Hippocampal formation (tissue), 2 donors: ENCODE measurements around the gene MORF4L1.
"Not testable (repeated sequence)": the region's sequence is repeated elsewhere in the genome, so short reads cannot be mapped to it uniquely, and the experiment has no call there.

ENCODE experiments used
- DNase-seq, 2 donors: peaks; one replicate each; lab custom pipeline; 2025; lab: John Stamatoyannopoulos, UW

MORF4L1 gene

DNA sequence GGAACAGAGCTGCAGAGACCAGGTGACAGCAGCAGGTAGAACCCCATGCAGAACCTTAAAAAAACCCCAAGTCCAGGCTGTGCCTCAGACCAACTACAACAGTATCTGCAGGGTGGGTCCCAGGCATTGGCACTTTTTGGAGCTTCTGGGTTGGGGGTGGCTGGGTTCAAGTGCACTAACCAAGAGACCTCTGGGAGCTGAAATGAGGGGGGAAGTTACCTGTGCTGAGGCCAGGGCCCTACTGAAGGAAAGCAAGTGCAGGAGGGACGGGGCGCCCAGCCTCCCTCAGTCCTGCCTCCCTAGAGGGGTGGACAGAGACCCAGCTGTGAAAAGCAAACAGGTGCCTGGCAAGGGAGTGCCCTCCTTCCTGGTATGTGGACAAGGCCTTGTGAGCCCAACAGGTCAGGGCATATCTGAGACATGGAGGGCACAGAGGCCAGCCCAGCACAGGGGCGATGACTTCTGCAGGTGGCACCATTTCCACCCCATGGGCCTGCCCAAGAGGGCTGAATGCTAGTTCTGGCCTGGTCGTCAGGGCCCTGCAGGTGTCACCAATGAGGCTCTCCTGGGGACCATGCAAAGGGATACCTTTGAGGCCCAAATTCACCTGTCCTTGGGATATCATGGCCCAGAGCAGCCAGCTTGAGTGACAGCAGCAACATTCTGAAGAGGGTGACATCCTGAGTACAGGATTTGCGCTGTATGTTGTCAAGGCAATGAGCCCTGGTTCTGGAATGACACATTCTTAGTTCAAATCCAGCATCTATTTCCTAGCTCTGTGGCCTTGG, 53.5 kb downstream of the MORF4L1 start:
- DNase-seq = no peak

DNA sequence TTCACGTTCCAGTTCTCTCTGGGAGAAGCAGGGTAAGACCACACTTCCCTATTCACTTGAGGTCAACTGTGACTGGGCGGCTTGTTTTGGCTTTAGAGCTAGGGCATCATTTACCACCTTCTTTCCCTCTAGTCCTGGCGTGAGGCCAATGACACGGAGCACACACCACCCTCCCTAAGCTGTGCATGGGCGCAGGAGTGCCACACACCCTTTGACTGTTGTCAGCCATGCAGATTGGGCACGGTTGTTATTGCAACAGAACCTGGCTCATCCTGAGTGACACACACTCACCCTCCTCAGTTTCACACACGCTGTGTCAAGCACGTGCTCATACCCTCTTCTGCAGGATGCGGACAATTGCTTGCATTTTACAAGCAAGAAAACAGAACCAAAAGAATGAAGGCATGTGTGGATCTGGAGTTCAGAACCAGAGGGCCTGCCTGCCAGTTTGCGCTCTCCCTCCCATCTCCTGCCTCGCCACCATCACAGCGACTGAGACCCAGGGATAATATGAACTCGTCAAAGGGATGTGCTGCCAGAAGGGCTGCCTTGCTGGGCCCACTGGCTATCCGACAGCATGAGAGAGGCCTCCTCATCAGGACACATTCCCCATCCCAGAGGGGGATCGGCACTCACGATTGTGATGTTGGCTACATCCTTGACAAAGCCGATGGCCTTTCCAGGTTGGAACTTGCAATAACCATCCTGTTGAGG, 54.5 kb downstream of the MORF4L1 start:
- no peak for DNase-seq

DNA sequence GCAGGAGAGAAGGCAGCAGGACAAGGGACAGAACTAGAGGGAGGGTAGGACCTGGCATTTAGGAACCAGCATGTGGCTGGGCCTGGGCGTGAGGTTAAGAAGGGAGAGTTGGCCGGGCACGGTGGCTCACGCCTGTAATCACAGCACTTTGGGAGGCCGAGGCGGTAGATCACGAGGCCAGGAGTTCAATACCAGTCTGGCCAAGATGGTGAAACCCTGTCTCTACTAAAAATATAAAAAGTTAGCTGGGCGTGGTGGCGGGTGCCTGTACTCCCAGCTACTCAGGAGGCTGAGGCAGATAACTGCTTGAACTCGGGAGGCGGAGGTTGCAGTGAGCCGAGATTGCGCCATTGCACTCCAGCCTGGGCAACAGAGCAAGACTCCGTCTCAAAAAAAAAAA, 55.5 kb downstream of the MORF4L1 start:
- DNase-seq = not testable (repeated sequence)

DNA sequence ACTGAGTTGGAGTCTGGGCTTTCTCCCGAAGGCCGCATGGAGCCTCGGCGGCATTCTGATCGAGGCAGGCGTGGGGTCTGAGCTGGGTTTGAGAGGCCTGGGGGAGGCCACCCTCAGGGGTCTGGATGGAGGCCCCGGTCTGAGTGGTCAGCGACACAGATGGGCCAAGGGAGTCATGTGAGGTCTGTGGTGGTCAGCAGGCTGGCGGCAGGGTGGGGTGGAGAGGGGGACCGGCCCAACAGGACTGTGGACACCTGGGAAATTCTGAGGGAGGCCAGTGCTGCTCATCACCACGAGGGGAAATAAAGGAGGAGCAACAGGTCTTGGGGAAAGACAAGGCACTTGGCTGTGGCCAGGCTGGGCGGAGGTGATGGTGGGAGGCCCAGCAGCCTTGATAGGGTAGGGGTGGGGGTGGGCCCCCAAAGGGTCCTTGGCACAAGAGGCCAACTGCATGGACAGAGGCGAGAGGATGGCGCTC, 56.0 kb downstream of the MORF4L1 start:
- no peak for DNase-seq

DNA sequence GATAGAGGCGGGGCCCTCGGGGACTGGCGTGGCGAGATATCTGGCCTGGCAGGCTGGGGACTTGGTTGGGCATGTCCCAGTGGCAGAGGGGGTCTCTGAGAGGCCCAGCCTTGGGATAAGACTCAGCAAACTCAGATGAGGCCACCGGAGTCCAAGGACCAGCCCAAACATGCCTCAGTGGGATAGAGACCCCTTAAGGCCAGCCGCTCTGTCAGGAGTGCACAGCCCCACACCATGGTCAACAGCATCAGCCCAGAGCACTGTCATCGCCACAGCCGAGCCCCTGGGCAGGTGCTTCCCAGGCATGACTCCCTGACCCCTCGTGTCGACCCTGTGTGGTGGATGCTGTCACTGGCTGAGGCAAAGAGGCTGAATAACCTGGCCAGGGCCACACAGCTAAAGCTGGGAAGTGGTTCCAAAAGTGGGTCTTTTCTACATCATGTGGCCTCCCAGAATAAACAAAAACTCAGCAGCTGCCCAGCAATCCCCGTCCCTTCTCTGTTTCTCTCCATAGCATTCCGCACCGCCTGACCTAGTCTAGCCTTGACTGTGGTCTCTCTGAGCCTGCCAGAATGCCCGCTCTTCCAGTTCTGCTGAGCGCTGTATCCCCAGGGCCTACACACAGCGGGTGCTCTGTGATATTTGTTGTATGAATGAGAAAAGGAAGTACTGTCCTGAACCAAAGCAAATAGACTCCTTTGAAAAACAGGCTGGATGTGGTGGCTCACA, 57.0 kb downstream of the MORF4L1 start:
- no peak for DNase-seq

DNA sequence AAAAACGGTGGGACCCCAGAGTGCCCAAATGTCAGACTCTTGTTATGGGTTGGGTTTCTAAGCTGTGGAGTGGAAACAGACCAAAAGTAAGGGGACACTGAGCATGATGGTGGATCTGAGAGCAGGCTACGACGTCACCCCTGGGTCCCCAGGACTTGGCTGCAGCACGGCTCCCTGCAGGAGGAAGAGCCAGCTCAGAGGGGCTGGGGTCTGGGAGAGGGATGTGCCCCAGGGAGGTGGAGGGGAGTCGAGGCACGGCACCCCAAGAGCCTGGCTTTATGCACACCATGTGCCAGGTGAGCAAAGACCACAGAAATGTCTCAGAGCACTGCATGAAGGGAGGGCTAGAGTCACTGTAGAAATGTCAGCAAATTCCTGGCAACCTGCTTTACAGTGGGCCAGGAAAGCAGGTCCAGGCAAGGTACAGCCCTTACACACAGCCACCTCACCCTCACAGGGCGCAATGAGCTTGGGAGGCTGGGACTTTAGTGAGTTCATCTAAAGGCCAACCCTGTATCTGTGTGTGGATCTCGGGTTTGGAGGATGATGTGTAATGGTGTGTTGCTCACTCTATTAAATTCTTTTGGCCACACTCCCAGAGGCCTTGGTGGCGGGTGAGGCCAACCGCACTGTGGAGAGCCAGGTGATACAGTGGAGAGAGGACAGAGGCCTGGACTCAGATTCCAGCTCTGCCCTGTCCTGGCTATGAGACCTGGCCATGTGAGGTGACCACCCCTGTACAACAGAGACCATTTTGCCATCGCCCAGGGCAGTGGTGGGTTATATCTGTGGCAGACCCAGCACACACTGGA, 58.1 kb downstream of the MORF4L1 start:
- DNase-seq = no peak

DNA sequence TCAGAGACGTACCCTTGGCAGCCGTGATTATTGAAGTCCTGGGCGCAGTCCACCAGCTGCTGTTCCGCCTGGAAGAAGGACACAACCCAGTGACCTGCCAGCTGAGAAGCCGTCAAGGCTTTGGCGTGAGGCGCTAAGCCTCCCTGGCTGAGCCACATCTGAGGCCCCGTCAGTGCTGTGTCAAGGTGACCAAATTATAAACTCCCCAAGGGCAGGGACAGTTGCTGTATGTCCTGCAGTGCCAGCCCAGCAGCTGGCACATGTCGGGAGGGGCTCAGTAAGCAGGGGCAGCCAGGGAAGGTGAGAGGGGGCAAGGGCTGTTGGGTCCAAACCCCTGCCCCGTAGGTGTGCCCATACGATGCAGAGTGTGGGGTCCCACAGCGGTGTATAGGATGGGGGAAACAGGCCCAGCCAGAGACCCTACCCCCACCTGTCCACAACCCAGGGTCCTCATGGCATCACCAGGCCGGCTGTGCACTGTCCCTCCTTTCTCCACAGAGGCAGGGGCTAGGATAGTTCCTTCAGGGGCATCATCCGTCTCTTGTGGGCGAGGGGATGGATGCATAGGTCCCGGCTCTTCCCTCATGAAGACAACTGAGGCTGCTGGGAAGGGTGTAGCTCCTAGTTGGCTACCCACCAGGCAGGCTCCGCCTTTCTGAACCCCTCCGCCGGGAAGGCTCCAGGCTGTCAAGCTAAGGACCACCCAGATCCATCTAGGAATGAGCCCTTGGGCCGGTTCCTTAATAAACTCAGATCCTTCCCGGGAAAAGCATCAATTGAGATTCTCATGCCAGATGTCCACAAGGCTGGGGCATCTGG, 59.0 kb downstream of the MORF4L1 start:
- DNase-seq = no peak

DNA sequence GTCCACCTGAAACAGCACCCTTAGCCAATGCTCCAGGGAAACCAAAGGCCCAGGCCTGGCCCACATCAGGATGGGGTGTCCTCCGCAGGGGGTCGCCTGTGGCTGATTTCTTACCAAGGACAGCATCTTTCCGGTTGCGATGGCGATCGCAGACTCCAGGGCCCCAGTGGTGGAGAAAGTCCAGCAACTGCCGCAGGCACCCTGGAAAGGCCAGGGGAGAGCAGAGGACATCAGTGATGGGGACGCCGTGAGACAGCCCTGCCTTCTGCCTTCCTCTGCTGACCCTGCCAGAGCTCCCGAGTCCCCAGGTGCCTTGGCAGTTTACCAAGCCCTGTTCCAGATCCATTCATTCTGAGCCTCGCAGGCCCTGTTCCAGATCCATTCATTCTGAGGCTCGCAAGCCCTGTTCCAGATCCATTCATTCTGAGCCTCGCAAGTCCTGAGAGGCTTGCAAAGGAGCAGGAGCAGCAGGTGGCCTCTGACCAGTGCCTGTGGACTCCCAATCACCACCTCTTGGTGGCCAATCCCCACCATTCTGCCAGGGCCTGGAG, 59.6 kb downstream of the MORF4L1 start:
- no peak for DNase-seq

DNA sequence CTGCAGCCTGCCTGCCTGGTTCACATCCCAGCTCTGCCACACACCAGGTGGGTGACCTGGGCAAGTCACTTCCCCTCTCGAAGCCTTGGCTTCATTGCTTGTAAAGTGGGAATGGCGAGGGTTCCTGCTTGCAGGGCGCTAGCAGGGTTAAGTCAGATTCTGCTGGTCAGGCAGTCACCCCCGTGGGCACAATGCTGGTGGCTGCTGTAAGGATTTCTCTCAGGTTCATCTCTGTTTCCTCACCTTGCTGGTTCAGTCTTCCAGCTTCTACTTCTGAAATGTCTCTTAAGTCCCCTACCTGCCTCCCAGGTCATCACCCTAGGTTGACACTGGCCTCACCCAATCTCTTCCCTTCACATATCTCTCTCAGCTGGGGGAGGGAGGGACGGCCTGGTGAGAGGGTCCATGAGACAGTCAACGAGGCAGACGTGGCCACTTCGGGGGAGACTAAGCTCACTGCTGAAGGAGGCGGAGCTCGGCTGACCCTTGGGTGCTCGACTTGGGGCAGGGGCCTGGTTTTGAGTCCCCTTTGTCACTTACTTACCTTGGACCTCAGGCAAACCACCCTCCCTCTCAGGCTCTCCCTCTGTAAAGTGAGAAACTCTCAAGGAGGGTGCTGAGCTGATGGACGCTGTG, 60.6 kb downstream of the MORF4L1 start:
- DNase-seq = no peak

DNA sequence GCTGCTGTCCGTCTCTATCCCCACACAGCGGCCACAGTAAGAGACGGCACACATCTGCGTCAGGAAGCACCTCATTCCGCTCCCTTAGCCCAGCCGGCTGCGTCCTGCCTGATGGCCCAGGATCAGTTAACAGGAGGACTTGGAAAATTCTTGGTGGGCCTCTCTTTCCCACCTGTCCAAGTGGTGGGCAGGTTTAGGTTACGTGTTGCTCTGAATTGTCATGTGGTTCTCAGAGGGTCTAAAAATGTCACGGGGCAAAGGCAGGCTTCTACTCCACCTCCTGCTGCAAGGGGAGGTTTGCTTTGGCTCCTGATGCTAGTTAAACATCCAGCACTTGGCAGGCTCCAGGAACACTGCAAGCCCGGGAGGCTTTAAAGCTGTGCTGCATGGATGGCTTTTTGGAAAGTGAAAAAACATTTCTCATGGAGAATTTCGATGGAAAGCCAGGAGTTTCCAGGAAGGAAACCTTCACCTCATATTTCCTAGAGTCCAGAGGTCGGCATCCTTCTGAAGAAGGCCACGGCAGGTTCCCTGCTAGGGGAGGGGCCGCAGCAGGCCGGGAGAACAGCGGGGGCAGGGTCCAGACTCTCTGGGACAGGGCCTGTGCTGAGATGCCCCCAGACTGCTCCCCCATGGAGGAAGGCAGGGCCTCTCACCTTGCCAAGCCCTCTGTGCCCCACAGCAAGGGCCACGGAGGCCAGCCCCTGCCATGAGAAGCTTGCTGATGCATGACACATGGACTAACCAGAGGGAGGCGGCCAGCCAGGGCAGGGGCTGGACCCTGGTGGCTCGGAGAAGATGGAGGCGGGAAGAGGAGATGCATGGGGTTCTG, 61.3 kb downstream of the MORF4L1 start:
- DNase-seq = peak in 1 of 2 donors; percentile 47

DNA sequence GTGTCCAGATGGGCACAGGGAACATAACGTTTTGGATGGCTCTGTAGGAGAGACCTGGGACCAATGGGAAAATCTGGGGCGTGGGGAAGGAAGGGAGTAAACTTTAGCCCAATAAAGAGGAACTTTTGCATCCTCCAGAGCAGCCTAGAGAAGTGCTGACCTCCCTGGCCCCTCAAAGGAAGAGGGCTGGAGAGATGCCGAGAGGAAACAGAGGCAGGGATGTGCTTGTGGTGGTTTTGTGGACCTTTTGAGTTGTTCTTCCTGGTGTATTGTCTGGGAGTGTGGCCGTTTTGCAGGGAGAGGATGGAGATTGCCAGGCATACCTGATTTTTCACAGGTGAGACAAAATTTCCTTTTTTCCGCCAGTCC, 61.9 kb downstream of the MORF4L1 start:
- DNase-seq = no peak

DNA sequence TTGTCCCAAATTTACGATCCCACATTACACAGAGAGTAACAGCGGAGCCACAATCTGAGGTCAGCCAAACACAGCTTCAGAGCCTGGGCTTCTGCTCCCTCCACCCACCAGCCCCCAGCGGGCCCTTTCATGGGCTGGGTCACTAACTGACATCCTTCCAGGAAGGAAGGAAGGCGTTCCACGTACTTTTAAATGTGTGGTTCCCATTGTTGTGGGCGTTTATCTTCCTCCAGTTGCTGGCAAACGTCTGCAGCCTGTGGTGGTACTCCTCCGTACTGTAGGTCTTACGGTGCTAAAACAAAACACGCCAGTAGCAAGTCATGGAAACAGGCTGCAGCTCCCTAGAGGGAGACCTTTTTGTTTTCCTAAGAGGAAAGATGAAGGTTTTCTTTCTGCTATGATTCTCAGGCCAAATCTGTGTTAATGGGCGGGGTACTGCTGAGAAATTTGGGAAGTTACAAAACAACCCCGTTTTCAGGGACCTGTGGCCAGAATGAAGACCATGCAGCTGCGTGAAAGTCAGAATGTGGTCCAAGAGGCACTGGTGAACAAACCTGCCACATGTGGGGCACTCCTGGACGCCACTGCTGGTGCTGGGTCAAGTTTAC, 64.5 kb downstream of the MORF4L1 start:
- DNase-seq = no peak

DNA sequence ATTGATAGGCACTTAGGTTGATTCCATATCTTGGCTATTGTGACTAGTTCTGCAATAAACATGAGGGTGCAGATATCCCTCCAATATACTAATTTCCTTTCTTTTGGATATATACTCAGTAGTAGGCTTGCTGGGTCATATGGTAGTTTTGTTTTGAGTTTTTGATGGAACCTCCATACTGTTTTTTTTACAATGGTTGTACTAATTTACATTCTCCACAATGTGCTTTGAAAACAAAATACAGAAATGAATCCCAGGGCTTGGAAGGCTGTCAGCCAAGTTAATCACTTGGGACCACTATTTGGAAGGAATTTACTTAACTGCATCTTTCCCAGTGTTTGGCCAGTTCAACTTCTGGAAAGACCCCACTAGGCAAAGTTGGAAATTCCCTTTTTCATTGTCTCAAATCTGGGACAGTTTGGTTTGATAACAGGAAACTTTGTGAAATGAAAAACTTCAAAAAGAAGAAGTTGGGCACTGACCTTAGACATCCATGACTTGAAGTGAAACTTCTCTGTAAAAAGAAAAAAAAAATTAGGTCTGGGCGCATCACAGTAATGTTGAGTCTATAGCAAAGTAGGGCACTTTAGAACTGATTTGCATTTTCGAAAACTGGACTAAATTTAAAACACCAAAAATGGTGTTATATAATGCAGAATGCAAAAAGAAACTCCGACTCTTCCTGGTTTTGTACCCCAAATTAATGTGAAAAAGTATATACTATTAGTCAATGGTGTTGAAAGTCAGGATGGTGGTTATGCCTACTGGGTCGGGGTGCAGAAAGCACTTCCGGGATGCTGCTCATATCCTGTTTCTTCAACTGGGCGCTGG, 66.2 kb downstream of the MORF4L1 start:
- DNase-seq = peak in 1 of 2 donors; percentile 52

DNA sequence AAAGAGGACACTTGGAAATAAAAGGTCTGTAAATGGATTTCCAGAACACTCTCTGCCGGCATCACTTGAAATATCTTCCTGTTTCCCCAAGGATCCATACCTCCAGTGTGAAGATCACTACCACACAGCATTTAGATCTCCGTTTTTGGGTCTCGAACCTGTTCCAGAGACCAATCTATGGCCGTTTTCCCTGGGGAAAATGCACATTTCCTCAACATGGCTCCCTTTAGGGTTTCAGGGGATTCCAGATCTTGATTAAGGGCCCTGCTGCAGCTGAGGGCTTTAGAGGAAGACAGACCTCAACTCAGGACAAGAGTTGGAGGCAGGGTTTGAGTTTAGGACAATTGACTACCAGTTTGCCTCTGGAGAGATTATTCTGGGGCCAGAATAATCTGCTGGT, 70.1 kb downstream of the MORF4L1 start:
- DNase-seq = no peak

DNA sequence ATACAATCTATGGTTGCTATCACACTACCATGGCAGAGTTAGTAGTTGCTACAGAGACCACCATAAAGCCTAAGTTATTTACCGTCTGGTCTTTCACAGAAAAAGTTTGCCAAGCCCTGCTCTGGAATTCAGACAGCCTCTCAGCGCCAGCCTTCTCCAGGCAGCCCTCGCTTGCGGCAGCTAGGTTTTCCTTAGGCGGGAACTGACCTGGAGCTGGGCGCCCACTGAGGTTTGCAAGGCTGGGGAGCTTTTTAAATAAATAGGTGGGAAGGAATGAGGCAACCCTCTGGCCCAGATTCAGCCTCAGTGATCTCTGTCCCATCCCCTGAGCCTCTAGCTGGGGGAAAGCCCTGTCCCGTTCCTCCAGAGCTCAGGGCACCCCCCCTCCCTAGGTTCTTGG, 71.0 kb downstream of the MORF4L1 start:
- no peak for DNase-seq

DNA sequence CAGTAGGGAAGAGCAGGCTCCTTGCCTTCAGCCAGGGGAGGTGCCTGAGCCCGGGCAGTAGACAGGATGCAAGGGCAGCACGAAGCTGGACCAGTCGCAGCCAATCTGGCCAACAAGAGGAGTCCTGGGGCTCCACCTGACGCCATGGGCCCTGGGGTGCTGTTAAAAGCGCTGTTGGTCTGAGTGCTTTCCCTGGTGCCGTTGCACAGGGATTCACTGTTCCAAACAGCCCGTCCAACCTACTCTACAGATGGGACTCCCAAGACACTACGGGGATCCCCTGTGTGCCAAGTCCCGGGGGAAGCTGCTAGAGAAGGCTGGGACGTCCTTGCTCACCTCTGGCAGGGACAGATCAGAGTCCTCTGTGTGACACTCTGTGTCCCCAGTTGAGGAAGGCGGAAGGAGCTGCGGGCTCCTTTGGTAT, 71.5 kb downstream of the MORF4L1 start:
- DNase-seq = no peak

DNA sequence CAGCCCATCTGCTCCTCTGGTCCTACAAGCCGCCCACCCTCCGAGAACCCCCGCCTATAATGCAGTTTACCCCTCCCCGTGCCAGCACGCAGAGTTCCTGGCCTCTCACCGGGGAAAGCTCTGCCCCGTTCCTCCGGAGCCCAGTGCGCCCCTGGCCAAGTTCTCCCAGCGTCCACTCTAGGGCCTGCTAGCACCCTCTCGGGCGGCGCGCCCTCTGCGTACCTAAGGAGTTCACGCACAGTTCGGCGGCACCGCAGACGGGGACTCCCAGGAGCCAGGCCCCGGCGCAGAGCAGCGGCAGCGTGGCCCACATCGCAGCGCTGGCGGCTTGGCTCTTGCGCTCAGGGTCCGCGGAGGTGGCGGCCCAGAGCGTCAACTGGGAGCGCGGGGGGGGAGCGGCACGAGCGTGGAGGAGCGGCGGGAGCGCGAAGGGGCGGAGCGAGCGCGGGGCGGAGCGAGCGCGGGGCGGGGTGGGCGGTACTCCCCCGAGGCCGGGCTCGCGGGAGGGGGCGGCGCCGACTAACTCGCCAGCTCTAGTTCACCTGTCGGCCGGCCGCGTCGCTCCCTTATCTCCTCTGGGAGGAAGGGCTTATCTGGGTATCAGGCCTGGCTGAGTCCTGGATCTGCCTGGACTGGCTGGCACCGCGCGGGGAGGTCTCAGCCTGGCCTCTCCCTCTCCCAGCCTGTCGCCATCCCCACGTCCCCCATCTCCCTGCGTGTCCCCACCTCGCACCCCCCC, 72.1 kb downstream of the MORF4L1 start, which contains the start of gene CTSH:
Gene CTSH, minus strand, starts transcription at position 378 of the 739 bp plus-strand sequence. Its CDS starts 65 bp downstream, at position 313.
- DNase-seq = peak; percentile 17 to 60
